SK-N-DZ (cell line): ENCODE results near the gene SPATA16. TPM values are rescaled to one million over a fixed set of nuclear protein-coding genes. Genes with fewer than 3 reads are reported as not detected.
"Not testable (repeated sequence)": the region's sequence is repeated elsewhere in the genome, so short reads cannot be mapped to it uniquely, and the experiment has no call there.

Experiments
- DNase-seq: peaks from one replicate; pipeline ENCODE4 v3.0.0-alpha.2; 2015; ENCODE audit warnings: low spot score
- polyA plus RNA-seq, 2 experiments: library from polyadenylated mRNA; depleted of rRNA; stranded (reverse); fragments of >200 nt; gene quantifications; 2 replicates each; pipeline ENCODE4 v1.2.3, GENCODE V29; 2014

Gene SPATA16, protein sequence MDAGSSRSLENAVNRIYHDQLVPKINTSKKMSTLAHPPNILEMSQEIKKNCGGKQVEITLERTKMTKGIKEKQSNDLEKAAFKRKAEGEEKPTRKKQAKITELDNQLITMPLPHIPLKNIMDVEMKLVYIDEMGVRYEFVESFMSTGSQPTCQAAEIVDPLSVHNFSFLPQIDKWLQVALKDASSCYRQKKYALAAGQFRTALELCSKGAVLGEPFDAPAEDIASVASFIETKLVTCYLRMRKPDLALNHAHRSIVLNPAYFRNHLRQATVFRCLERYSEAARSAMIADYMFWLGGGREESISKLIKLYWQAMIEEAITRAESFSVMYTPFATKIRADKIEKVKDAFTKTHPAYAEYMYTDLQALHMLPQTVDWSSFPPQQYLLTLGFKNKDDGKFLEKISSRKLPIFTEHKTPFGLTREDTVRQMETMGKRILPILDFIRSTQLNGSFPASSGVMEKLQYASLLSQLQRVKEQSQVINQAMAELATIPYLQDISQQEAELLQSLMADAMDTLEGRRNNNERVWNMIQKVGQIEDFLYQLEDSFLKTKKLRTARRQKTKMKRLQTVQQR
- 0.03 TPM in 1 of 2 replicates, not detected in the other for polyA plus RNA-seq (2014; cell fraction: cytosol; rRNA removed)
- polyA plus RNA-seq (2014; cell fraction: nucleus; rRNA removed), result not detected in 2 replicates

DNA sequence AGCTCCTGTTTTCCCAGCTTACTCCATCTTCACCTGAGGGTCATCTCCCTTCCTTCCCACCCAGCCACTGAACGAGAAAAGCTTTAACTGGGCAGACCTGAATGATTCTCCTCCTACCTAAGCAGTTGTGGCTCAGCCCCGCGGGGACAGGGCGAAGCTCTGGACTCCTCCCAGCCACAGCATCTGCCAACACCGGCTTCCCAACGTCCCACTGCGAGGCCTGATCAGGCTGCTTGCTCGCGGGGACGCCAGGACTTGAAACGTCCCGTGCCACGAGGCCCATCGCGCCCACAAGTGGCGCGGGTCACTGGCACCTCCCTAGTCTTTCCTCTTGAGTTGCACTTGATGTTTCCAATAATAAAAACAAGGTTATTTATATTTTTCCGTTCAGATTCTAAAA, at the start of gene SPATA16:
TSS of gene SPATA16 (minus strand) at position 250 of the 400 bp plus-strand sequence. CDS start 23,504 bp downstream, outside the sequence.
- DNase-seq, result no peak

- DNase-seq, result not testable (repeated sequence)
Measured at GRCh38 chr3:173183022-173183421, 42.0 kb upstream of the SPATA16 start.

DNA sequence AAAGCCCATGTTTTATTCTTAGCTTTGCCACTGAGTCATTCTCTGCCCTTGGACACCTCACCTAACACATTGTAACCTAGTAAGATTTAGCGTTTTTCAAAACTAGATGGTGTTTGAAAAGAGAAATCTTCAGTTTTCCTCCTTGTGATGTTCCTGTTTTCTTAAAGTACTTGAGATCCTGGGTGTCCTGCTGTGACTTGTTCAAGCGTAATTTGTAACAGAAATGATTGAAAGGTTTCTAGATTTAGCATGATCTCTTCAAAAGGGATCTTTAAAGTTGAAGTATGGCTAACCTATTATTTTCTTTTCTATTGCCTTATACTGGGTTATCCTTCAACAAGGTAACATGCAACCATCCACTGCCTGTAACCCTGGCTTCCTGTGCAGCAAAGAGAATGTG, 32.6 kb upstream of the SPATA16 start:
- DNase-seq, result no peak

GRCh38 chr3:173159139-173159538, 18.1 kb upstream of the SPATA16 start:
- not testable (repeated sequence) for DNase-seq

GRCh38 chr3:173156533-173156932, 15.5 kb upstream of the SPATA16 start:
- not testable (repeated sequence) for DNase-seq

DNA sequence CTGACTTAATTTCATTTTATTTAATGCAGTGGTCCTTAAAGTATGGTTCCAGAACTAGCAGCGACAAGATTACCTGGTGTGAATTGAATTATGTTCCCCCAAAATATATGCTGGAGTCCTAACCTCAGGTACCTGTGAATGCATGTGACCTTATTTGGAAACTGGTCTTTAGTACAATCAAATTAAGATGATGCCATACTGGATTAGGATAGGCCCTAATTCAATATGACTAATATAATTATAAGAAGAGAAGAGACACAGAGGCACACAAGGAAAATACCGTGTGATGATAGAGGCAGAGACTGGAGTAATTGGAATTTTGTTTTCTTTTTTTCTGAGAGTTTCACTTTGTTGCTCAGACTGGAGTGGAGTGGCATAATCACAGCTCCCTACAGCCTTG, 12.6 kb upstream of the SPATA16 start:
- DNase-seq, result peak; percentile 94

DNA sequence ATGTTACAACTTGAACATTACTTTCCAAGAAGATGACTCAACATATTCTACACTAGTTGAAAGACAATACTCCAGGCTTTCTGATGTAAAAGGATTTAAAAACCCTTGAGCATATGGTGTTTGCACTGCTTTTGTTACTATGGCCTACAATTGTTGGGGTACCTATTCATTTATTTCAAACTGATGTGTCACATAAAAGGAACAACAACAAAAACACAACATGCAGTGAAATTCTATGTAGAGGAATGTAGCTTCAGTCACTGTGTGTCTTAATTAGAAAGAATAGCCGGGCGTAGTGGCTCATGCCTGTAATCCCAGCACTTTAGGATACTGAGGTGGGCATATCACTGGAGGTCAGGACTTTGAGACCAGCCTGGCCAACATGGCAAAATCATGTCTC, 1.6 kb downstream of the SPATA16 start:
- no peak for DNase-seq

DNA sequence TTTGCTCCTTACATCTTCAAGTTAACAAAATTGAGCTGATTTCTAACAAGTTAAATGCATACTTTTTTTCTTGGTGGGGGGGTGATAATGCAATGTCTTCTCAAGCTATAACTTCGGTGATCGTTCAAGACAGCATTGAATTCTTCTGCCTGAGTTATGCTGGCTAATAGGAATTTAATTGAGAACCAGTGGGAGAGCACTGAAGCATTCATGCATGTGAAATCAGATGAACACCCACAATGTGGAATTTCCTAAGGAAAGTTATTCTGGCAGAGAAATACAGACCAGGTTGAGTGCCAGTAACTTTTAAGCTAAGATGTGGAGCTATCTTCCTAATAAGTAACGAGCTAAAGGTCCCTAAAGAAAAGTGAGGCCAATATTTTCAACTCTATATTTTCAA, 3.0 kb downstream of the SPATA16 start:
- DNase-seq, result no peak

GRCh38 chr3:173135059-173135458, 6.0 kb downstream of the SPATA16 start:
- DNase-seq, result no peak

DNA sequence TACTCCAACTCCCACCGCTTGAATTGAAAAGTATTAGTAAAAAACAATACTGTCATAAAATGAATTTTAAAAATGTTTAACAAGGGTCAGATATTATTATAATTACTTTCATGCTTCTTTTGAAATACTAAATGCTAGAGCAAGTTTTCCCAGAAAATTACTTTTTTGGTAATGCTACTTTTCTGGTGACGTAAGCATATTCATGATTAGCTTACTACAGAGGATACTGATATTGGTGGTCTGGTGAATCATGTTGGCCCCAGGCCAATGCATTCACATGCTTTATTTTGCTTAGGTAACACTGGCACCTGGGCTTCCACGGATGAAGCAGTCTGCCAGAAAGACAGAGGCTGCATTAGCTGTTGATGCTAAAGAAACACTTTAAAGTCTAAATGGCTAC, 12.4 kb downstream of the SPATA16 start:
- no peak for DNase-seq

DNA sequence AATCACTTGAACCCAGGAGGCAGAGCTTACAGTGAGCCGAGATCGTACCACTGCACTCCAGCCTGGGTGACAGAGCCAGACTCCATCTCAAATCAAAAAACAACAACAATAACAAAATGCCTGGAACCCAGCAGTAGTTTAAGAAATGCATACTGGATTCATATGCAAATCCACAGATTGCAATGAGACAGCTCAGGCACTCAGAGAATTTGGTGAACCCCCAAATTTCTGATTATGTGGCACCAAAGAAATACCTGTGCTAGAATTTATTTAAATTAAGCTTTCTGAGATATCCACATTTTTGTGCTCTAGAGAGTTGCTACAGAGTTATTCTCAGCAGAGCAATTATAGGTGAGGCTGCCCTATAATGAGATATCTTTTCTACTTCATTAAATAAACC, 29.7 kb downstream of the SPATA16 start:
- DNase-seq, result no peak

GRCh38 chr3:173109143-173109542, 31.9 kb downstream of the SPATA16 start:
- DNase-seq, result no peak

DNA sequence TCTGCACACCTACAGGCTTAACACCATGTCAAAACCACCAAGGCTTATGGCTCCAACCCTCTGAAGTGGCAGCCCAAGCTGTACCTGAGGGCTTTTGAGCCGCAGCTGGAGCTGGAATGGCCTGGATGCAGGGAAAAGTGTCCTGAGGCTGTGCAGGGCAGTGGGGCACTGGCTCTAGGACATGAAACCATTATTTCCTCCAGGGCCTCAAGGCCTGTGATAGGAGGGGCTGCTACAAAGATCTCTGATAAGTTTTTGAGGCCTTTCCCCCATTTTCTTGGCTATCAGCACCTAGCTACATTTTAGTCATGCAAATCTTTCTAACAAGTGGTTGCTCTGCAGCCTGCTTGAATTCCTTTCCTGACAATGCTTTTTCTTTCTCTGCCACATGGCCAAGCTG, 37.6 kb downstream of the SPATA16 start:
- DNase-seq, result no peak

GRCh38 chr3:173098959-173099358, 42.1 kb downstream of the SPATA16 start:
- DNase-seq, result no peak

GRCh38 chr3:173096994-173097785, 43.8 kb downstream of the SPATA16 start:
- DNase-seq, result no peak

GRCh38 chr3:173096140-173096539, 44.9 kb downstream of the SPATA16 start:
- no peak for DNase-seq

- no peak for DNase-seq
Measured at GRCh38 chr3:173092038-173092437, 49.0 kb downstream of the SPATA16 start.

GRCh38 chr3:173090492-173090891, 50.5 kb downstream of the SPATA16 start:
- DNase-seq, result peak; percentile 31

DNA sequence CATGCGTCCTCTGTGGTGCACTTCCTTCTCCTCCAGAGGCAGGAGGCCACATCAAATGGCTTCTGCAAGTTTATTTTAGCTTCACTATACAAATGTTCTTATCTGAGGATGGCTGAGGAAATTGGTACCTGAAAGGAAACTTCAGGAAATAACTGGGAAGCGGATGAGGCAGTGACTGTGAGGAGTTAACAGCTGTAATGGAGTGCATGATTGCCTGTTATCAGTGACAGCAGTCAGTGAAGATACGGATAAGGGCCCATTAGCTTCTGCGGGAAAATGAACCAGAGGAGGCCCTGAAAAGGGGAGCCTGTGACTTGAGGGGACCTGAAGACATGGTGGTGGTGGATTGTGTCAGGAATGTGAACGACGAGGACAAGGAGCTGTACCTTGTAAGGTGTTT, 51.8 kb downstream of the SPATA16 start:
- peak; percentile 38 for DNase-seq

- no peak for DNase-seq
Measured at GRCh38 chr3:173078525-173078924, 62.5 kb downstream of the SPATA16 start.

DNA sequence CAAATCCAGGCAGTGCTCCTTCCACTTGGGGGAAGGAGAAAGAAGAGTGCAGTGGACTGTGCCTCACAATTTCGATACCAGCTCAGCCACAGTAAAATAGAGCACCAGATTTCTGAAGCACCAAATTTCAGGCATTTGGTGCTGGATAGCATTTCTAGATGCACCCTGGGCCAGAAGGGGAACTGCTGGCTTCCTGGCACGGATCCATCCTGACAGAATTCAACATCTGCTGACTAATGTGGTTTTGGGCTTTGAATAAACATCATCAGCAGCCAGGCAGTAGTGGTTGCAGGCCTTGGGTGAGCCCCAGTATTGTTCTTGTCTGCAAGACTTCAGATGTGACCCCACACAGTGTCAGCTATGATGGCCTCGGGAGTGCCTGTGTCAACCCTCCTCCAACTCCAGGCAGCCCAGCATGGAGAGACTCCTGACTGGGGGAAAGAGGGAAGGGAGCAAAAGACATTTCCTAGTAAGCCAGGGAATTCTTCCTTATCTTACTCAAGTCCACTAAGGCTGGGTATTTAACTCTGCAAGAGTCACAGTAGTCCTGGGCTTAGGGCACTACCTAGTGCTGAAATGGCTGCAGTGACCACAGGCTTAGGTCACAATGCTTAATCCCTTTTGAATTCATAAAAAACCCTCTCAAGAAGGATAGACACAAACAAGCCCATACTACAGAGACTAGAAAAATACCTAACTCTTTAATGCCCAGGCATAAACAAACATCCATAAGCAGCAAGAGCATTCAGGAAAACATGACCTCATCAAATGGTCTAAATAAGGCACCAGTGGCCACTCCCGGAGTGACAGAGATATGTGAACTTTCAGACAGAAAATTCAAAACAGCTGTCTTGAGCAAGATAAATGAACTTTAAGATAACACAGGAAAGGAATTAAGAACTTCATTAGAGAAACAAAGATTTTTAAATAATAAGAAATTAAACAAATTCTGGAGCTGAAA, 74.7 kb downstream of the SPATA16 start:
- no peak for DNase-seq
